Stomach (tissue), 9 donors: ENCODE results near the gene C1orf232. TPM values are rescaled to one million over a fixed set of nuclear protein-coding genes. Genes with fewer than 3 reads are reported as not detected.

Experiments
- DNase-seq, 2 donors: peaks; one replicate each; pipeline versions ENCODE4 v3.0.0 to v3.0.0-alpha.2; 2013 to 2019
- H3K27ac ChIP-seq, 5 donors: fragments of 200-600 bp in 4 of 5; sonication (generic) in 4 of 5; one replicate each; pipeline ENCODE4 v1.5.1; 2013 to 2019; ENCODE audit warnings: mild to moderate bottlenecking in 1 of 5, moderate library complexity in 1 of 5
- H3K27me3 ChIP-seq, 3 donors: fragments of 200-600 bp; sonication (generic); one replicate each; pipeline ENCODE4 v1.5.1; 2017 to 2019; ENCODE audit warnings: mixed run types in 1 of 3
- H3K36me3 ChIP-seq, 4 donors: fragments of 200-600 bp; sonication (generic); 1 replicate in 3 of 4; 2 replicates in 1 of 4; pipeline ENCODE4 v1.5.1; 2016 to 2019
- H3K4me1 ChIP-seq, 4 donors: fragments of 200-600 bp; sonication (generic); one replicate each; pipeline ENCODE4 v1.5.1; 2016 to 2019
- H3K4me3 ChIP-seq, 4 donors: fragments of 200-600 bp; sonication (generic) in 3 of 4; one replicate each; pipeline ENCODE4 v1.5.1; 2016 to 2019; ENCODE audit warnings: mild to moderate bottlenecking in 1 of 4
- H3K9me3 ChIP-seq, 4 donors: fragments of 200-600 bp; sonication (generic); one replicate each; pipeline ENCODE4 v1.5.1; 2016 to 2019
- CTCF ChIP-seq, 7 experiments: fragments of 450-650 bp in 4 of 7; fragments of 200-600 bp in 3 of 7; sonication (generic) in 3 of 7; IDR thresholded peaks; one replicate each; pipeline ENCODE4 v1.5.1; 2016 to 2019; ENCODE audit warnings: antibody characterized with exemption in 7 of 7, control low read depth in 2 of 7, mild to moderate bottlenecking in 1 of 7
- EP300 ChIP-seq: sonication (generic); formaldehyde crosslinking; IDR thresholded peaks from one replicate; pipeline ENCODE4 v1.6.1; 2017; ENCODE audit warnings: antibody characterized with exemption
- POLR2A ChIP-seq, 4 donors: fragments of 450-650 bp; IDR thresholded peaks; one replicate each; pipeline ENCODE4 v1.6.1; 2016; ENCODE audit warnings: antibody characterized with exemption in 4 of 4, control low read depth in 2 of 4, mild to moderate bottlenecking in 1 of 4, moderate library complexity in 1 of 4
- POLR2AphosphoS5 ChIP-seq, 3 donors: sonication (generic); formaldehyde crosslinking; IDR thresholded peaks; one replicate each; pipeline ENCODE4 v1.6.1; 2016; ENCODE audit warnings: antibody characterized with exemption in 3 of 3
- WGBS, 5 donors: extraction: QIAGEN DNeasy Blood & Tissue Kit in 3 of 5; methylation state at CpG; one replicate each; pipeline versions ENCODE4 v1.1.5 to v1.1.7; 2013 to 2018; 5-methylcytosine and 5-hydroxymethylcytosine counted together
- intact Hi-C: fragments of 100-400 bp; cut with DNase I; formaldehyde crosslinking; loops from one replicate; pipeline ENCODE4 v1.15.1; 2023; ENCODE audit warnings: low total_unique reads
- polyA plus RNA-seq, 3 donors: library from polyadenylated mRNA; stranded (reverse); fragments of 200-250 nt; gene quantifications; one replicate each; pipeline ENCODE4 v1.2.3, GENCODE V29; 2013
- total RNA-seq, 5 donors: library from RNA; depleted of rRNA; stranded (reverse); fragments of >200 nt; gene quantifications; one replicate each; pipeline versions ENCODE4 v1.1.0 to v1.2.3, GENCODE V29; 2014 to 2016
- donor health status: healthy with polysubstance abuse.
- donor health status: Bipolar disorder and iron deficiency.
- donor health status: healthy.

Gene C1orf232
- total and polyA plus RNA-seq, 8 donors = not detected

GRCh38 chr1:26210147-26210870 is 41.5 kb upstream of the C1orf232 start:
- no peak for DNase-seq

DNA sequence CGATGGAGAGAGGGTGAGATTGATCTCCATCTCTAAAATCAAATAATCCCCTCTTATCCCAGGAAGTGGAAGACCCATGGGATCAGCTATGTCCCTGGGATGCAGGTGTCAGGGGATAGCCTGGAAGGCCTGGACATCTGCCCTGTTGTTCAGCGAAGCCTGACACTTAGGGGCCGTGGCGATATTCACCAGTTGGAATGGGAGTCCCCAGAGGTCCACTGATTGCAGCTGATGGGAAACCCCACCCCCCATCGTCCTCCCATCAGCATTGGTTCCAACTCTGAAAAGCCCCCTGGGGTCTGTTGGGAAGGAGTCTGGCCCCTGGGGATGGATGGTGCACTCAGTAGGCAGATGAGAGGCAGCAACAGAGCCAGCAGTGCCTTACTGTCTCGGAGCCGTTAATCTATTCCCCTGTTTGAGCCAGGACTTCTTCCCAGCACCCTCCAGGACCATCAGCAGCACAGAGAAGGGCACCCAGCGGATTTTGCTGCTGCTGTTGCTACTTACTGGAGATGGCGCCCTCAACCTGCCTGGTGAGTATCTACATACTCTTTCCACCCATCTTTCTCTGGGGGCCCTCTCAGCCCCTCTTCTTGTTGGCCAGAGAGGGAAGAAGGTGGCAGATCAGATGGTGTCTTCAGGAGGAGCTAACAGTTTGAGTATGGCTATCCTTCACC is 35.0 kb upstream of the C1orf232 start:
- 67 to 79% (median 70%) methylated on average over 9 of the region's 9 CpGs for WGBS, 5 donors
- intact Hi-C loops = no loop called here

More at GRCh38 chr1:26210147-26210870, 41.5 kb upstream of the C1orf232 start:
- no peak overlapping the region for H3K4me3 ChIP-seq
- H3K9me3 ChIP-seq = no peaks in the 10 kb centered on the region
- intact Hi-C loops = no loop called here
- H3K36me3 ChIP-seq = no peaks in the 10 kb centered on the region
- H3K27ac ChIP-seq = no peak overlapping the region
- 79 to 86% (median 85%) methylated on average over 5 of the region's 5 CpGs for WGBS, 5 donors
- no peaks in the 10 kb centered on the region for H3K27me3 ChIP-seq
- TF ChIP-seq POLR2A (IDR thresholded peaks at IDR 0.05) (no peak), EP300 (no peak), CTCF (IDR thresholded peaks at IDR 0.05) (no peak), POLR2AphosphoS5 (IDR thresholded peaks at IDR 0.05) (no peak)
- no peaks in the 10 kb centered on the region for H3K4me1 ChIP-seq

GRCh38 chr1:26200413-26200812 is 31.6 kb upstream of the C1orf232 start:
- TF ChIP-seq CTCF (IDR thresholded peaks at IDR 0.05) = no peak
- TF ChIP-seq POLR2A (IDR thresholded peaks at IDR 0.05) = no peak
- TF ChIP-seq EP300 = no peak
- TF ChIP-seq POLR2AphosphoS5 (IDR thresholded peaks at IDR 0.05) = no peak
- intact Hi-C loops = no loop called here
- Histone ChIP-seq H3K27me3 (peaks cover 0 to 15% (median 7%) of the 10 kb centered on the region in 3 donors), H3K27ac (no peak overlapping the region), H3K4me1 (peaks cover 0 to 7% (median 3%) of the 10 kb centered on the region in 4 donors), H3K9me3 (no peaks in the 10 kb centered on the region), H3K4me3 (no peak overlapping the region), H3K36me3 (no peaks in the 10 kb centered on the region)
- 82 to 97% (median 90%) methylated on average over 5 of the region's 5 CpGs for WGBS, 5 donors
- DNase-seq = no peak

More for the DNA sequence above, 35.0 kb upstream of the C1orf232 start:
- no peaks in the 10 kb centered on the region for H3K36me3 ChIP-seq
- TF ChIP-seq POLR2A (IDR thresholded peaks at IDR 0.05) = no peak
- TF ChIP-seq EP300 = no peak
- no peak for TF ChIP-seq CTCF (IDR thresholded peaks at IDR 0.05)
- no peak for TF ChIP-seq POLR2AphosphoS5 (IDR thresholded peaks at IDR 0.05)
- no peaks in the 10 kb centered on the region for H3K9me3 ChIP-seq
- H3K4me1 ChIP-seq = peaks cover 0 to 7% (median 3%) of the 10 kb centered on the region in 4 donors
- DNase-seq = no peak
- no peak overlapping the region for H3K27ac ChIP-seq
- H3K27me3 ChIP-seq = peaks cover 0 to 15% (median 2%) of the 10 kb centered on the region in 3 donors
- H3K4me3 ChIP-seq = no peak overlapping the region

DNA sequence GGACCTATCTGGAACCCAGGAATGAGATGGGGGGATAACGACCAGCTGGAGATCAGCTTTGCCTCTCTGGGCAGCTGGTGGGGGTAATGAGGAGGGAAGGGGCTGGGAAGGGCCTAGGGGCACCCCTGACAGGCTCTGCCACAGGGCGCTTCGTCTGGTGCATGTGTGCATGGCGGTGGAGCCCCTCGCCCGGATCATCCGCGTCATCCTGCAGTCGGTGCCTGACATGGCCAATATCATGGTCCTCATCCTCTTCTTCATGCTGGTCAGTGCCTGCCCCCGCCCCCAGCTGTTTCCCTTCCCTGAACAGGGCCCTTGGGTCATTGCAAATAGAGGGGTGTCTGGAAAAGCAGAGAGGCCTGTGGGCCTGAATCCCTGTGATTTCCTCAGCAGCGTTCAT is 29.1 kb upstream of the C1orf232 start:
- Histone ChIP-seq H3K9me3 (no peaks in the 10 kb centered on the region), H3K27me3 (peaks cover 0 to 14% (median 5%) of the 10 kb centered on the region in 3 donors), H3K36me3 (no peaks in the 10 kb centered on the region), H3K4me3 (no peak overlapping the region), H3K4me1 (peaks cover 0 to 7% (median 3%) of the 10 kb centered on the region in 4 donors), H3K27ac (no peak overlapping the region)
- DNase-seq = no peak
- 76 to 92% (median 89%) methylated on average over 3 to 11 of the region's 11 CpGs for WGBS, 5 donors
- no peak for TF ChIP-seq POLR2A (IDR thresholded peaks at IDR 0.05)
- no peak for TF ChIP-seq POLR2AphosphoS5 (IDR thresholded peaks at IDR 0.05)
- intact Hi-C loops = no loop called here
